Common myeloid progenitor, CD34-positive (primary cell): ENCODE results near the gene TAF13.

Experiments used
- CTCF ChIA-PET: fragments of 350-600 bp; sonication (Branson Sonifier 250); formaldehyde crosslinking; loops from one replicate; lab custom pipeline; 2021; ENCODE audit warnings: antibody characterized with exemption; lab: Charles Lee
- POLR2A ChIA-PET: fragments of 350-600 bp; sonication (Branson Sonifier 250); formaldehyde crosslinking; loops from one replicate; lab custom pipeline; 2021; ENCODE audit warnings: antibody characterized with exemption; lab: Charles Lee
- DNase-seq, 3 donors: peaks; one replicate each; pipeline versions ENCODE4 v3.0.0 to v3.0.0-alpha.2; 2013
- H3K27ac ChIP-seq, 2 experiments: 1 replicate in 1 of 2; 2 replicates in 1 of 2; pipeline ENCODE4 v1.7.0; 2013; ENCODE audit warnings: inconsistent platforms in 2 of 2, low read length in 2 of 2, mild to moderate bottlenecking in 2 of 2, low read depth in 1 of 2, moderate library complexity in 1 of 2; ENCODE audit not compliant: severe bottlenecking in 2 of 2, insufficient read depth in 1 of 2, poor library complexity in 1 of 2
- H3K27me3 ChIP-seq, 5 experiments: replicated peaks in 2 of 5; 1 replicate in 3 of 5; 2 replicates in 2 of 5; pipeline versions ENCODE4 v1.6.1 to v1.7.0; 2013; ENCODE audit warnings: low read length in 4 of 5, mild to moderate bottlenecking in 2 of 5, moderate library complexity in 2 of 5, inconsistent platforms in 1 of 5; ENCODE audit not compliant: insufficient read depth in 5 of 5, control insufficient read depth in 4 of 5
- H3K36me3 ChIP-seq, 4 experiments: 1 replicate in 2 of 4; 2 replicates in 2 of 4; pipeline versions ENCODE4 v1.6.1 to v1.7.0; 2013; ENCODE audit warnings: low read length in 3 of 4, control low read depth in 1 of 4, mild to moderate bottlenecking in 1 of 4; ENCODE audit not compliant: control insufficient read depth in 4 of 4, insufficient read depth in 4 of 4
- H3K4me1 ChIP-seq, 4 experiments: 1 replicate in 3 of 4; 2 replicates in 1 of 4; pipeline versions ENCODE4 v1.6.1 to v1.7.1; 2013; ENCODE audit warnings: low read length in 3 of 4, mild to moderate bottlenecking in 3 of 4, control low read depth in 1 of 4, inconsistent platforms in 1 of 4, moderate library complexity in 1 of 4; ENCODE audit not compliant: control insufficient read depth in 4 of 4, insufficient read depth in 4 of 4; ENCODE audit errors: control extremely low read depth in 1 of 4
- H3K4me3 ChIP-seq, 7 experiments: 1 replicate in 4 of 7; 2 replicates in 3 of 7; pipeline versions ENCODE4 v1.5.1 to v1.7.0; 2013; ENCODE audit warnings: mild to moderate bottlenecking in 7 of 7, low read length in 6 of 7, moderate library complexity in 6 of 7, inconsistent platforms in 2 of 7, low read depth in 2 of 7, control low read depth in 1 of 7; ENCODE audit not compliant: insufficient read depth in 4 of 7, control insufficient read depth in 1 of 7; ENCODE audit errors: extremely low read depth in 1 of 7
- H3K9me3 ChIP-seq, 5 experiments: 1 replicate in 4 of 5; 2 replicates in 1 of 5; pipeline versions ENCODE4 v1.6.1 to v1.7.1; 2013; ENCODE audit warnings: low read length in 4 of 5, mild to moderate bottlenecking in 2 of 5, inconsistent platforms in 1 of 5, low read depth in 1 of 5, moderate library complexity in 1 of 5; ENCODE audit not compliant: control insufficient read depth in 4 of 5, insufficient read depth in 2 of 5; ENCODE audit errors: control extremely low read depth in 1 of 5
- WGBS: methylation state at CpG from one replicate; pipeline ENCODE4 v1.1.5; 2013; ENCODE audit not compliant: insufficient coverage; 5-methylcytosine and 5-hydroxymethylcytosine counted together

Gene TAF13

DNA sequence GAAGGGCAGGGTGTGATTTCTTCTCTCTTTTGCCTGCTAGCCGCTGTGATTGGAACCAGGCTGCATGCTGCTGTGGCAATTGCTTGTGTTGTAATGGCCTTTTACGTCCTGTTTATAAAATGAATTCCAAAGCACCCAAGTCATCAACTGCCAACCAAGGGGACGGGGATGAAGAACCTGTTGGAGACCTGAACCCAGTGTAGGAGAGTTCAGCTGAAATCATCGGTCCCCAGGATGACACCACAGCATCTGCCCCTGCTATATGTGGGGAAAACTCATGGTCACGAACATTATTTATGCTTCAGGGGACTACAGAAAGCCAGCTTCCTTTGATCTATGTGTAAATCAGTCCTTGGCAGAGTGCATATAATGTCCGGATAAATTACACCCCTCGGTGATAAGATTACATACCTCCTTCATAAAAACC, 18.6 kb upstream of the TAF13 start:
- H3K27ac ChIP-seq = no peak overlapping the region
- peaks cover 9 to 23% (median 20%) of the 10 kb centered on the region in 4 experiments for H3K36me3 ChIP-seq
- H3K27me3 ChIP-seq = no peaks in the 10 kb centered on the region
- H3K4me1 ChIP-seq = peaks cover 13 to 28% (median 19%) of the 10 kb centered on the region in 4 experiments
- POLR2A ChIA-PET = no interaction called here
- 100% methylated on average over 3 of the region's 7 CpGs for WGBS
- no peak overlapping the region for H3K4me3 ChIP-seq
- DNase-seq = no peak
- CTCF ChIA-PET = no interaction called here
- no peaks in the 10 kb centered on the region for H3K9me3 ChIP-seq

- DNase-seq = peak in 2 of 3 donors; percentile 64 to 65
- ChIA-PET CTCF (interaction anchor here (1.2 to 2.9 kb wide), 4 partner anchors 8 to 20 kb away, joined by 3 to 19 read pairs (median 12); a partner anchor contains a TSS), POLR2A (interaction anchor here (2.7 kb wide), 1 partner anchor 8 kb away, joined by 25 read pairs; no protein-coding TSS in a partner anchor)
- H3K36me3 ChIP-seq = peaks cover 9 to 23% (median 18%) of the 10 kb centered on the region in 4 experiments
- peak overlapping the region; percentile 83 to 95 for H3K27ac ChIP-seq
- H3K27me3 ChIP-seq = no peaks in the 10 kb centered on the region
- no CpG with 5 or more reads among the region's 1 CpG for WGBS
- H3K9me3 ChIP-seq = no peaks in the 10 kb centered on the region
- H3K4me3 ChIP-seq = peak overlapping the region in 6 of 7 experiments; percentile 68 to 98 (median 84)
- H3K4me1 ChIP-seq = peaks cover 13 to 28% (median 19%) of the 10 kb centered on the region in 4 experiments
Observed at GRCh38 chr1:109091839-109092193, 16.0 kb upstream of the TAF13 start.

- ChIA-PET POLR2A (interaction anchor here (0.9 to 2.7 kb wide), 3 partner anchors 9 to 47 kb away, joined by 3 to 25 read pairs (median 5); partner anchors contain the start of gene TAF13), CTCF (interaction anchor here (1.2 to 5.3 kb wide), 5 partner anchors 8 to 21 kb away, joined by 3 to 35 read pairs (median 16); partner anchors contain the start of gene TAF13)
- peaks cover 9 to 23% (median 16%) of the 10 kb centered on the region in 4 experiments for H3K36me3 ChIP-seq
- H3K4me3 ChIP-seq = peak overlapping the region; percentile 62 to 98 (median 82)
- H3K4me1 ChIP-seq = peaks cover 13 to 28% (median 19%) of the 10 kb centered on the region in 4 experiments
- H3K27ac ChIP-seq = peak overlapping the region; percentile 83 to 95
- WGBS = 3% methylated on average over 13 of the region's 13 CpGs
- H3K9me3 ChIP-seq = no peaks in the 10 kb centered on the region
- no peaks in the 10 kb centered on the region for H3K27me3 ChIP-seq
- DNase-seq = peak in 2 of 3 donors; percentile 48 to 51
Observed at GRCh38 chr1:109091078-109091838, 15.5 kb upstream of the TAF13 start.

- WGBS = 3% methylated on average over 53 of the region's 67 CpGs
- Histone ChIP-seq H3K36me3 (peaks cover 6 to 18% (median 12%) of the 10 kb centered on the region in 4 experiments), H3K4me3 (peak within 1 kb of the TSS; percentile 62 to 98 (median 82)), H3K4me1 (peaks cover 13 to 28% (median 19%) of the 10 kb centered on the region in 4 experiments), H3K27ac (peak within 1 kb of the TSS; percentile 83 to 95), H3K9me3 (no peaks in the 10 kb centered on the region), H3K27me3 (no peaks in the 10 kb centered on the region)
- DNase-seq = peak; percentile 95 to 98 (median 97)
- CTCF ChIA-PET = interaction anchor here (0.7 to 5.3 kb wide), 5 partner anchors 9 to 480 kb away, joined by 3 to 35 read pairs (median 16); partner anchors contain the start of genes TAF13 and WDR47
- POLR2A ChIA-PET = interaction anchor here (0.7 to 2.7 kb wide), 4 partner anchors 9 to 46 kb away, joined by 3 to 25 read pairs (median 4); partner anchors contain the start of gene TAF13
Observed at GRCh38 chr1:109090196-109091077, 14.6 kb upstream of the TAF13 start, which contains the start of gene TMEM167B. TSS of gene TMEM167B (plus strand) at chr1:109090764. CDS start at chr1:109090873, 109 bp downstream.

DNA sequence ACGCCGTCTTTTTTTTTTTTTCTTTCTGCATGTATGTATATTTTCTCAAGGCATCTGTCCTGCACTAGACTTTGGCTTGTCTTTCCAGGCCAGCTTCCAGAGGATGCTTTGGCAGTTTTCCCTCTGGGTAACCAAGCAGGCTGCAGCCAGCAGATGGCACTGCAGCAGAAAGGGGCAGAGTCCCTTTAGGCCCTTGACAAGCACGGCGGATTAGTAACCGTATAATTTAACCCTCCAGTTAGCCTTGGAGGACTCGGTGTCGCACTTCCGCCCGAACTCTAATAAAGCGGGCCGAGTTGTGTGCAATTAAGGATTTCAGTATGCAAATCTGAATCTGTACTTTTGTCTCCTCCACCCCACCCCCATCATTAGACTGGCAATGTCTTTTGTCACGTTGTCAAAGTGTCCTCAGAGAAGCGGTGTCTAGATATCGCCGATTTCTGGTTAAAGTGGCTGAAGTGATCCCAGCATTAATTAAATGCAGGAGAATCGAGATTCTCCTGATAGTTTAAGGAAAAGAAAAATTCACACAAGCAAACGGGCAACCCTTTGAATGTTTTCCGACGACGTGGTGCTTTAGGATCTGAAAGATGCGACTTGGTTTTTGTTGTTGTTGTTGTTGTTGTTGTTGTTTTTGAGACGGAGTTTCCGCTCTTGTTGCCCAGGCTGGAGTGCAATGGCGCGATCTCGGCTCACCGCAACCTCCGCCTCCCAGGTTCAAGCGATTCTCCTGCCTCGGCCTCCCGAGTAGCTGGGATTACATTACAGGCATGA, 13.6 kb upstream of the TAF13 start:
- Histone ChIP-seq H3K36me3 (peaks cover 3 to 10% (median 5%) of the 10 kb centered on the region in 4 experiments), H3K27ac (peak overlapping the region in 1 of 2 experiments; percentile 95), H3K27me3 (no peaks in the 10 kb centered on the region), H3K9me3 (no peaks in the 10 kb centered on the region), H3K4me1 (peaks cover 13 to 28% (median 22%) of the 10 kb centered on the region in 4 experiments), H3K4me3 (peak overlapping the region in 5 of 7 experiments; percentile 62 to 95 (median 82))
- CTCF ChIA-PET = interaction anchor here (0.7 to 5.3 kb wide), 9 partner anchors 9 to 479 kb away, joined by 3 to 35 read pairs (median 5); partner anchors contain the start of genes TAF13 and WDR47
- DNase-seq = peak; percentile 61 to 70 (median 69)
- POLR2A ChIA-PET = interaction anchor here (1.0 to 2.7 kb wide), 2 partner anchors 10 to 11 kb away, joined by 4 to 25 read pairs; no protein-coding TSS in a partner anchor
- 94% methylated on average over 16 of the region's 31 CpGs for WGBS
